Ishikawa (cell line): ENCODE results near the gene CHAF1A.
A peak's percentile ranks its signal among the peaks of the same experiment; 100 is the strongest.

Experiments used
- CEBPB ChIP-seq: IDR thresholded peaks from 2 replicates; pipeline ENCODE4 v1.6.1; 2012
- CREB1 ChIP-seq: IDR thresholded peaks from 2 replicates; pipeline ENCODE4 v1.6.1; 2012; ENCODE audit warnings: low read depth
- EGR1 ChIP-seq: IDR thresholded peaks from 2 replicates; pipeline ENCODE4 v1.6.1; 2012
- EP300 ChIP-seq: IDR thresholded peaks from 2 replicates; pipeline ENCODE4 v1.6.1; 2012; ENCODE audit warnings: borderline replicate concordance
- FOXM1 ChIP-seq: IDR thresholded peaks from 2 replicates; pipeline ENCODE4 v1.6.1; 2012; ENCODE audit warnings: low read depth, borderline replicate concordance
- NFIC ChIP-seq: IDR thresholded peaks from 2 replicates; pipeline ENCODE4 v1.6.1; 2012
- RAD21 ChIP-seq: IDR thresholded peaks from 2 replicates; pipeline ENCODE4 v1.6.1; 2012; ENCODE audit warnings: low read depth
- TAF1 ChIP-seq: IDR thresholded peaks from 2 replicates; pipeline ENCODE4 v1.6.1; 2012; ENCODE audit warnings: low read depth, mild to moderate bottlenecking
- TCF12 ChIP-seq: IDR thresholded peaks from 2 replicates; pipeline ENCODE4 v1.6.1; 2012; ENCODE audit warnings: low read depth
- TEAD4 ChIP-seq: IDR thresholded peaks from 2 replicates; pipeline ENCODE4 v1.6.1; 2012
- YY1 ChIP-seq: IDR thresholded peaks from 2 replicates; pipeline ENCODE4 v1.6.1; 2012; ENCODE audit warnings: low read depth
- ZBTB7A ChIP-seq: IDR thresholded peaks from 2 replicates; pipeline ENCODE4 v1.6.1; 2012; ENCODE audit warnings: low read depth
- TF ChIP-seq, protein P1 (sequence below): IDR thresholded peaks from 2 replicates; pipeline ENCODE4 v1.6.1; 2012
- TF ChIP-seq, protein P2 (sequence below): IDR thresholded peaks from 2 replicates; pipeline ENCODE4 v1.6.1; 2012; ENCODE audit warnings: low read depth, mild to moderate bottlenecking
- TF ChIP-seq, protein P3 (sequence below): IDR thresholded peaks from 2 replicates; pipeline ENCODE4 v1.6.1; 2012

CHAF1A gene

DNA sequence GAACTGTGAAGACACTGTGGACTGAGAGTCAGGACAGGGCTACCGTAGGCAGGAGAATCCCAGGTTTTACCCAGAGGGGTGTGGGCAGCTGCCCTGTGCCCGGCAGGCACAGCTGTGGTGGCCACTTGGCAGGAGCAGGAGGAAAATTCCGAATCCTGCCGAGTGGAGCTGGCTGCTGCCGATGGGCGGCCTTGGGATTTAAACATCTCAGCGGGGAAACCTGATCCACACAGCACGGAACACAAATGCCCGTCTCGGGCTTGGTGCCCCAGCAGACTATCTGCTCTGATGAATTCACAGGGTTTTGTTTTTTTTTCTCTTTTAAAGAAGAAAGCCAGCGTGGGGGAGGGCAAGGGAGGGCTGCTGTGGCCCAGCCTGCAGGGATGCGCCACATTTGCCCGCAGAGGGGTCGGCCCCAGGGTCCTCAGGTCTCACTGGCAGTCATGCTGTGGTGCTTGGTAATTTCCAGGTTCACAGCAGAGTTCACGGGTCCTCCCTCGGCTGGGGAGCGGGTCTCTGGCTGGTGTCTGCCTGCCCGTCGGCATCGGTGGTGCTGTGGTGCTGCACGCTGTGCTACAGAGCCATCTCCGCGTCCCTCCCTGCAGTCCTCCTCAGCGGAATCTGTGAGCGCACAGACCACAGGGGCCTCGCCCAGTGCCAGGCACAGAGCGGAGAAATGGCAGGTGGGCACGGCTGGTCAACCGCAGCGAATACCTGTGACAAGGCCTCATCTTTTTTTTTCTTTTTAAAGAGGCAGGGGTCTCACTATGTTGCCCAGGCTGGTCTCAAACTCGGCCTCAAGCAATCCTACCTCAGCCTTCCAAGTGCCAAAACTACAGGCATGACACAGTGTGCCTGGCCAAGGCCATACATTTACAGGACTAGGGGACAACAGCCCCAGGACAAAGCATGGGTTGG lies 30.9 kb upstream of the CHAF1A start:
- TF ChIP-seq RAD21, result peak; percentile 25
- TF ChIP-seq TEAD4, result peak; percentile 68; the same call in 1 of the 2 replicates
- TF ChIP-seq TCF12, result peak; percentile 94
- peak; percentile 79 for TF ChIP-seq NFIC
- TF ChIP-seq TAF1, result 0 out of 2 replicates have a peak, but pooled peaks have one; percentile 47
- TF ChIP-seq CREB1, result no peak
- TF ChIP-seq YY1, result no peak
- TF ChIP-seq FOXM1, result peak; percentile 69; the same call in 1 of the 2 replicates
- TF ChIP-seq EP300, result peak; percentile 89
- TF ChIP-seq, protein P1, sequence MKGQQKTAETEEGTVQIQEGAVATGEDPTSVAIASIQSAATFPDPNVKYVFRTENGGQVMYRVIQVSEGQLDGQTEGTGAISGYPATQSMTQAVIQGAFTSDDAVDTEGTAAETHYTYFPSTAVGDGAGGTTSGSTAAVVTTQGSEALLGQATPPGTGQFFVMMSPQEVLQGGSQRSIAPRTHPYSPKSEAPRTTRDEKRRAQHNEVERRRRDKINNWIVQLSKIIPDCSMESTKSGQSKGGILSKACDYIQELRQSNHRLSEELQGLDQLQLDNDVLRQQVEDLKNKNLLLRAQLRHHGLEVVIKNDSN, result peak; percentile 18; the same call in 1 of the 2 replicates

DNA sequence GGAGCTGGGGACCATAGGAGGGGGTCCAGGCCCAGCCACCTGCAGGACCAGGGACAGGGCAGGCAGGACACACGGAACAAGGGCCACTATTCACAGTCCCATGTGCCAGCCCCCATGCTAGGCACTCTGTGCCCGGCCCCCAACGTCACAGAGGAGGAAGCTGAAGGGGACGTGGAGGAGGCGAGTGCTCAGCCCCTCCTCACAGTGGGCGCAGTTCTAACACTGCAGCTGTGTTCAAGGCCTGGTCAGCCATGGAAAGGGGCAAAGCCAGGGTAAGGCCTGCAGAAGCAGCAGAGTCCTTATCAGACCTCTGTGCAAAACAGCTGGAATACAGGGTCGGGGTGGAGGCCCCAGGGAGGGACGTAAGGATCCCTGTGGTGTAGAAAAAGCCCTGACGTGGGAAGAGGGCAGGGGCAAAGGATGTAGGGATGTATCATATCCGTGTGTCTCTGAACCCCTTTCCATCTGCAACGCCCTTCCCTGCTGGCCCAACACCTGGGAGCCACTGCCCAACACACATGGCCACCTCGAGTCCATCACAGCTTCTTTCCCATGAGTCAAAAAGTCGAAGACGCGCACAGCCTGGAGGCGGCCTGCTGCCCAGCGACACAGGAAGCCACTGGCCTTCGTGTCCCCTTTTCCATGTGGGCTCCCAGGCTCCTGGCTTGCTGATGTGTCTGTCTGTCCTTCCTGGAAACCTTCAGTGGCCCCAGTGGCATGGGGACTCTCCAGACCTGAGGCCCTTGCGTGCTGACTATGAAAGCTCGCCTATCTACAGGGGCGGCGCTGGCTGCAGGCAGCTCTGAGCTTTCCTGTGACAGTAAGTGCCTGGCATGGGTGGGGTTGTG lies 30.1 kb upstream of the CHAF1A start:
- TF ChIP-seq CEBPB (no peak), EP300 (no peak), FOXM1 (no peak), NFIC (no peak), EGR1 (no peak), TCF12 (no peak), RAD21 (no peak), TAF1 (no peak), TEAD4 (no peak), CREB1 (no peak), YY1 (no peak), ZBTB7A (no peak)
- TF ChIP-seq, protein P1, result no peak
- TF ChIP-seq, protein P2, sequence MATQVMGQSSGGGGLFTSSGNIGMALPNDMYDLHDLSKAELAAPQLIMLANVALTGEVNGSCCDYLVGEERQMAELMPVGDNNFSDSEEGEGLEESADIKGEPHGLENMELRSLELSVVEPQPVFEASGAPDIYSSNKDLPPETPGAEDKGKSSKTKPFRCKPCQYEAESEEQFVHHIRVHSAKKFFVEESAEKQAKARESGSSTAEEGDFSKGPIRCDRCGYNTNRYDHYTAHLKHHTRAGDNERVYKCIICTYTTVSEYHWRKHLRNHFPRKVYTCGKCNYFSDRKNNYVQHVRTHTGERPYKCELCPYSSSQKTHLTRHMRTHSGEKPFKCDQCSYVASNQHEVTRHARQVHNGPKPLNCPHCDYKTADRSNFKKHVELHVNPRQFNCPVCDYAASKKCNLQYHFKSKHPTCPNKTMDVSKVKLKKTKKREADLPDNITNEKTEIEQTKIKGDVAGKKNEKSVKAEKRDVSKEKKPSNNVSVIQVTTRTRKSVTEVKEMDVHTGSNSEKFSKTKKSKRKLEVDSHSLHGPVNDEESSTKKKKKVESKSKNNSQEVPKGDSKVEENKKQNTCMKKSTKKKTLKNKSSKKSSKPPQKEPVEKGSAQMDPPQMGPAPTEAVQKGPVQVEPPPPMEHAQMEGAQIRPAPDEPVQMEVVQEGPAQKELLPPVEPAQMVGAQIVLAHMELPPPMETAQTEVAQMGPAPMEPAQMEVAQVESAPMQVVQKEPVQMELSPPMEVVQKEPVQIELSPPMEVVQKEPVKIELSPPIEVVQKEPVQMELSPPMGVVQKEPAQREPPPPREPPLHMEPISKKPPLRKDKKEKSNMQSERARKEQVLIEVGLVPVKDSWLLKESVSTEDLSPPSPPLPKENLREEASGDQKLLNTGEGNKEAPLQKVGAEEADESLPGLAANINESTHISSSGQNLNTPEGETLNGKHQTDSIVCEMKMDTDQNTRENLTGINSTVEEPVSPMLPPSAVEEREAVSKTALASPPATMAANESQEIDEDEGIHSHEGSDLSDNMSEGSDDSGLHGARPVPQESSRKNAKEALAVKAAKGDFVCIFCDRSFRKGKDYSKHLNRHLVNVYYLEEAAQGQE, result no peak
- TF ChIP-seq, protein P3, sequence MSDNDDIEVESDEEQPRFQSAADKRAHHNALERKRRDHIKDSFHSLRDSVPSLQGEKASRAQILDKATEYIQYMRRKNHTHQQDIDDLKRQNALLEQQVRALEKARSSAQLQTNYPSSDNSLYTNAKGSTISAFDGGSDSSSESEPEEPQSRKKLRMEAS, result no peak; the same call in 1 of the 2 replicates

DNA sequence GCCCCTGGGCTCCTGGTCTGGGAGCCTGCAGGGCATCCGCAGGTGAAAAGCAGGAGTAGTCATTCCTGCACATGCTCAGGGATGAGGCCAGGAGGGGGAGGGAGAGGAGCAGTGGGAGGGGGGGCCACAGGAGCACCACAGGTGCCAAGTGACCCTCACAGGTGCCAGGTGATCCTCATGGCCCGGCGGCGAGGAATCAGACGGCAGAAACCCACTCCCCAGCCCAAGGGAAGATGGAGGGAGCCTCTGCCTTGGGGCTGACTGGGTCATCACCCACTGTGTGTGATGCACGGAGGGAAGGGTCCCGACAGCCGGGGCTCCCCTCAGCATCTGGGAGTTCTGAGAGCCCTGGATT lies 29.4 kb upstream of the CHAF1A start:
- no peak for TF ChIP-seq EP300
- TF ChIP-seq, protein P1, result no peak
- no peak for TF ChIP-seq NFIC
- TF ChIP-seq, protein P3, result no peak
- no peak for TF ChIP-seq EGR1
- TF ChIP-seq TEAD4, result no peak
- TF ChIP-seq CEBPB, result no peak
- no peak for TF ChIP-seq FOXM1
- TF ChIP-seq, protein P2, result no peak

DNA sequence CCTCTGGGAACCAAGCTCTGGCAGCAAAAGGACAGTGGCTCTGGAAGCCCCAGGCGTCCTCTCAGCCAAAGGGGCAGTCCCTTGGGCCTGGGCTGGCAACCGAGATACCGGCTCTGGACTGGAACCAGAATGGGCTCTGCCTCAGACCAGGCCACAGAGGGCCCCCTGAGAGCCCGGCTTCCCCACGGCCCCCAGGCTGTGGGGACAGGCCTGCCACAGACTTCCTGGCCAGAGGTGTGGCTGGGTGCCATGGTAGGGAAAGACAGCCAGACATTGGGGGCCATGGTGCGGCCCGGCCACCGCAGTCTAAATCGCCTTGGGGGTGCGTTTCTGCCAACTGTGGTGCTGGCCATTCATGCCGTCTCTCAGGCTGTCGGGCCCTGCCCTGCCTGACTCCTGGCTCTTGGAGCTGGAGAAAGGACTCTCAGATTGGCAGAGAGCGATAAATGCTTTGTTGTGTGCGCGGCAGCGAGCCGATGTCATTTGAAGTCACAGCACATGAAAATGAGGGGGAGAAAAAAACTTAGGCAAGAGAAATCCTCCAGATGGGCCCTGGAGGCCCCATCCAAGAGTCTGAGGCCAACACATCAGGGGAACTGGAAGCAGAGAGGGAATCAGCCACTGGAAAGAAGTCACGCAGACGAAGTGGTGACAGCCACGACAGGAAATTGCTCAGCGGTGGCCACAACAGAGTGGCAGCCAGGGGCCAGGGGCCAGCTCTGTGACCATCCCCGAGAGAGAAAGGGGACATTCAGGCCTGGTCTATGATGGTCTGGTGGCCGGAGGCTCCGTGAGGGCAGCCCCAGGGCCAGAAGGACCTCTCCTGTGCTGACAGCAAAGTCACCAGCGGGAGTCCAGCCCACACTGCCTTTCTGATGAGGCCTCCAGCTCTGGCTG lies 28.6 kb upstream of the CHAF1A start:
- TF ChIP-seq, protein P2, result no peak
- no peak for TF ChIP-seq TEAD4
- TF ChIP-seq, protein P3, result no peak
- TF ChIP-seq CREB1, result no peak
- no peak for TF ChIP-seq FOXM1
- no peak for TF ChIP-seq EP300
- TF ChIP-seq NFIC, result no peak
- TF ChIP-seq TAF1, result no peak
- TF ChIP-seq TCF12, result no peak
- TF ChIP-seq CEBPB, result no peak
- TF ChIP-seq EGR1, result no peak
- no peak for TF ChIP-seq ZBTB7A
- TF ChIP-seq, protein P1, result no peak
- no peak for TF ChIP-seq YY1
- TF ChIP-seq RAD21, result no peak
